Body of pancreas (tissue), 4 donors: ENCODE data around the gene BRD4.

Experiments
- POLR2A ChIP-seq, 3 donors: fragments of 450-650 bp; IDR thresholded peaks; one replicate each; pipeline ENCODE4 v1.6.1; 2016; ENCODE audit warnings: antibody characterized with exemption in 3 of 3, mild to moderate bottlenecking in 2 of 3
- TF ChIP-seq, protein P1 (sequence below), 7 experiments: fragments of 450-650 bp in 4 of 7; fragments of 200-600 bp in 3 of 7; sonication (generic) in 3 of 7; IDR thresholded peaks; one replicate each; pipeline ENCODE4 v1.5.1; 2016 to 2019; ENCODE audit warnings: antibody characterized with exemption in 7 of 7

DNA sequence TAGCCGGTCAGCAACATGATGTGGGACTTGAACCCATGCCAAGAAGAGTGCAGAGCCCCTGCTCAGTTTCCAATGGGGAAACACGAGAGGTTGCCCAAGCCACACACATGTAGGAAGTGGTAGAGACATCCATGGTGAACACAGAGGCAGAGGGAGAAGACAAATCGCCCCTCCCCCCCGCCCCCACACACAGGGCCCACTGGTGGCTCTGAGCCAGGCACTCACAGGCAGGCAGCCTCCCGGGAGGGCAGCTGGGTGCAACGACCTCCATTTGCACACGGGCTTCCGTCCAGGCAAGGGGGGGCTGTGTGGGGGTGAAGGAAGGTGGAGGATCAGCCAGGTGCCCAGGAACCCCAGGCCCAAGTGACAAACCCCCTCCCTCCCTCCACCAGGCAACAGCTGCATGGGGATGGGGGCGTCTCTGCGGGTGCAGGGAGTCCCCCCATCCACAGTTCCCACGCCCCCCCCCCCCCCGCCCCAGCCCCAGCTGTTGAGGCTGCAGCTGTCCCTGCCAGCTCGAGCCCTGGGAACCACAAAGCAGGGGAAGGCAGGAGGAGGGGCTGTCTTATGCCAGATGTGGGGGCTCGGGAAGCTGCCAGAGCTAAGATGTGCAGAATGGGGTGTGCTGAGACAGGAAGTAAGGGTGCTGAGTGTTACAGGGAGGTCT is 134.9 kb downstream of the BRD4 start:
- TF ChIP-seq, protein P1, sequence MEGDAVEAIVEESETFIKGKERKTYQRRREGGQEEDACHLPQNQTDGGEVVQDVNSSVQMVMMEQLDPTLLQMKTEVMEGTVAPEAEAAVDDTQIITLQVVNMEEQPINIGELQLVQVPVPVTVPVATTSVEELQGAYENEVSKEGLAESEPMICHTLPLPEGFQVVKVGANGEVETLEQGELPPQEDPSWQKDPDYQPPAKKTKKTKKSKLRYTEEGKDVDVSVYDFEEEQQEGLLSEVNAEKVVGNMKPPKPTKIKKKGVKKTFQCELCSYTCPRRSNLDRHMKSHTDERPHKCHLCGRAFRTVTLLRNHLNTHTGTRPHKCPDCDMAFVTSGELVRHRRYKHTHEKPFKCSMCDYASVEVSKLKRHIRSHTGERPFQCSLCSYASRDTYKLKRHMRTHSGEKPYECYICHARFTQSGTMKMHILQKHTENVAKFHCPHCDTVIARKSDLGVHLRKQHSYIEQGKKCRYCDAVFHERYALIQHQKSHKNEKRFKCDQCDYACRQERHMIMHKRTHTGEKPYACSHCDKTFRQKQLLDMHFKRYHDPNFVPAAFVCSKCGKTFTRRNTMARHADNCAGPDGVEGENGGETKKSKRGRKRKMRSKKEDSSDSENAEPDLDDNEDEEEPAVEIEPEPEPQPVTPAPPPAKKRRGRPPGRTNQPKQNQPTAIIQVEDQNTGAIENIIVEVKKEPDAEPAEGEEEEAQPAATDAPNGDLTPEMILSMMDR (IDR thresholded peaks at IDR 0.05), result no peak
- no peak for TF ChIP-seq POLR2A (IDR thresholded peaks at IDR 0.05)
